Fibroblast of lung (primary cell): ENCODE results near the gene FCRLB. TPM values are rescaled to one million over a fixed set of nuclear protein-coding genes. Genes with fewer than 3 reads are reported as not detected.

Experiments used
- DNase-seq, 2 donors: peaks; one replicate each; pipeline versions ENCODE4 v3.0.0 to v3.0.0-alpha.2; 2010; ENCODE audit warnings: low read depth in 2 of 2
- H2AFZ ChIP-seq: 2 replicates; pipeline ENCODE4 v1.5.1; 2012; ENCODE audit warnings: low read length, control low read depth, inconsistent platforms
- H3K27ac ChIP-seq: 2 replicates; pipeline ENCODE4 v1.5.1; 2011; ENCODE audit warnings: low read length, control low read depth; ENCODE audit not compliant: insufficient read depth
- H3K27me3 ChIP-seq: 2 replicates; pipeline ENCODE4 v1.5.1; 2011; ENCODE audit warnings: mild to moderate bottlenecking, low read length; ENCODE audit not compliant: control insufficient read depth, insufficient read depth
- H3K36me3 ChIP-seq: 2 replicates; pipeline ENCODE4 v1.5.1; 2011; ENCODE audit warnings: low read length; ENCODE audit not compliant: control insufficient read depth, insufficient read depth
- H3K4me1 ChIP-seq: 2 replicates; pipeline ENCODE4 v1.5.1; 2011; ENCODE audit warnings: low read length; ENCODE audit not compliant: control insufficient read depth, insufficient read depth; ENCODE audit errors: extremely low read depth
- H3K4me2 ChIP-seq: 2 replicates; pipeline ENCODE4 v1.5.1; 2011; ENCODE audit warnings: low read length, control low read depth; ENCODE audit not compliant: insufficient read depth; ENCODE audit errors: extremely low read depth
- H3K4me3 ChIP-seq, 4 experiments: fragments of 200-600 bp in 1 of 4; sonication (generic) in 1 of 4; replicated peaks in 1 of 4; 2 replicates each; pipeline ENCODE4 v1.5.1; 2011 to 2016; ENCODE audit warnings: low read length in 4 of 4, low read depth in 3 of 4, mild to moderate bottlenecking in 3 of 4, control low read depth in 2 of 4, inconsistent platforms in 1 of 4, mixed read lengths in 1 of 4; ENCODE audit not compliant: insufficient read depth in 1 of 4; ENCODE audit errors: control extremely low read depth in 1 of 4
- H3K79me2 ChIP-seq: 2 replicates; pipeline ENCODE4 v1.5.1; 2012; ENCODE audit warnings: mild to moderate bottlenecking, low read length, inconsistent platforms; ENCODE audit not compliant: control insufficient read depth, insufficient read depth
- H3K9ac ChIP-seq: 2 replicates; pipeline ENCODE4 v1.5.1; 2011; ENCODE audit warnings: mild to moderate bottlenecking, low read length, control low read depth; ENCODE audit not compliant: insufficient read depth
- H3K9me3 ChIP-seq: 2 replicates; pipeline ENCODE4 v1.5.1; 2012; ENCODE audit warnings: low read depth, low read length; ENCODE audit not compliant: control insufficient read depth, insufficient read depth
- H4K20me1 ChIP-seq: 2 replicates; pipeline ENCODE4 v1.5.1; 2011; ENCODE audit warnings: low read length; ENCODE audit not compliant: control insufficient read depth, insufficient read depth; ENCODE audit errors: extremely low read depth
- CTCF ChIP-seq, 2 donors: IDR thresholded peaks in 1 of 2; conservative IDR thresholded peaks in 1 of 2; 1 replicate in 1 of 2; 2 replicates in 1 of 2; pipeline ENCODE4 v1.5.1; 2011 to 2012; ENCODE audit warnings: low read length in 2 of 2, control low read depth in 1 of 2, inconsistent platforms in 1 of 2, low read depth in 1 of 2, mild to moderate bottlenecking in 1 of 2
- EZH2 ChIP-seq: IDR thresholded peaks from 2 replicates; pipeline ENCODE4 v1.5.1; 2012; ENCODE audit warnings: low read length, control low read depth, mild to moderate bottlenecking; ENCODE audit errors: missing control alignments
- polyA plus RNA-seq, 2 donors: library from polyadenylated mRNA; depleted of rRNA in 1 of 2; stranded (reverse) in 1 of 2; unstranded in 1 of 2; fragments of >200 nt; gene quantifications; 2 replicates each; pipeline ENCODE4 v1.2.1, GENCODE V29; 2011 to 2012; ENCODE audit warnings: missing spikeins in 1 of 2
- total RNA-seq: library from RNA; depleted of rRNA; stranded (reverse); fragments of >200 nt; gene quantifications from 2 replicates; pipeline ENCODE4 v1.2.1, GENCODE V29; 2014

FCRLB gene
- total and polyA plus RNA-seq, 2 donors (not counting 1 experiment from before 2014, with no cell fraction given), result 0.45 to 1.2 TPM

GRCh38 chr1:161747801-161748200 is 26.5 kb downstream of the FCRLB start:
- H2AFZ ChIP-seq, result no peak overlapping the region
- no peak for DNase-seq
- H3K4me3 ChIP-seq, result no peak overlapping the region
- peaks cover 2% of the 10 kb centered on the region for H3K4me1 ChIP-seq
- H3K9ac ChIP-seq, result no peak overlapping the region
- H3K9me3 ChIP-seq, result no peaks in the 10 kb centered on the region
- H3K27me3 ChIP-seq, result no peaks in the 10 kb centered on the region
- H4K20me1 ChIP-seq, result no peaks in the 10 kb centered on the region
- H3K79me2 ChIP-seq, result peaks cover 18% of the 10 kb centered on the region
- no peak overlapping the region for H3K4me2 ChIP-seq
- H3K36me3 ChIP-seq, result peaks cover 2% of the 10 kb centered on the region
- no peak overlapping the region for H3K27ac ChIP-seq
- TF ChIP-seq EZH2 (no peak), CTCF (conservative IDR thresholded peaks at IDR 0.05 in 1 of 2, IDR thresholded peaks at IDR 0.05 in 1 of 2; ENCODE audit: low read depth in 1 of 2, low read length in 2 of 2) (no peak)

- H3K9ac ChIP-seq, result peak within 1 kb of the TSS; percentile 98
- H3K9me3 ChIP-seq, result no peaks in the 10 kb centered on the region
- TF ChIP-seq CTCF (conservative IDR thresholded peaks at IDR 0.05 in 1 of 2, IDR thresholded peaks at IDR 0.05 in 1 of 2; ENCODE audit: low read depth in 1 of 2, low read length in 2 of 2) (peak in 1 of 2 donors; percentile 13), EZH2 (no peak)
- peak; percentile 96 for DNase-seq
- H2AFZ ChIP-seq, result peak within 1 kb of the TSS; percentile 95
- peak within 1 kb of the TSS; percentile 87 to 99 (median 94) for H3K4me3 ChIP-seq
- H3K79me2 ChIP-seq, result peaks cover 23% of the 10 kb centered on the region
- H3K4me2 ChIP-seq, result peak within 1 kb of the TSS; percentile 90
- H3K36me3 ChIP-seq, result peaks cover 5% of the 10 kb centered on the region
- no peaks in the 10 kb centered on the region for H4K20me1 ChIP-seq
- peak within 1 kb of the TSS; percentile 99 for H3K27ac ChIP-seq
- no peaks in the 10 kb centered on the region for H3K27me3 ChIP-seq
- no peaks in the 10 kb centered on the region for H3K4me1 ChIP-seq
These were observed 28.4 kb downstream of the FCRLB start, which contains the start of gene DUSP12 for GRCh38 chr1:161749509-161750407. Gene DUSP12, plus strand, starts transcription at chr1:161749786. Its CDS starts 16 bp downstream, at chr1:161749802.

- no peak overlapping the region for H3K9ac ChIP-seq
- no peaks in the 10 kb centered on the region for H4K20me1 ChIP-seq
- H3K4me1 ChIP-seq, result no peaks in the 10 kb centered on the region
- TF ChIP-seq EZH2, result no peak
- TF ChIP-seq CTCF (conservative IDR thresholded peaks at IDR 0.05 in 1 of 2, IDR thresholded peaks at IDR 0.05 in 1 of 2; ENCODE audit: low read depth in 1 of 2, low read length in 2 of 2), result peak; percentile 31 to 49
- no peaks in the 10 kb centered on the region for H3K36me3 ChIP-seq
- H3K4me3 ChIP-seq, result no peak overlapping the region
- H3K4me2 ChIP-seq, result no peak overlapping the region
- H3K79me2 ChIP-seq, result peaks cover 22% of the 10 kb centered on the region
- H2AFZ ChIP-seq, result no peak overlapping the region
- no peak overlapping the region for H3K27ac ChIP-seq
- H3K9me3 ChIP-seq, result no peaks in the 10 kb centered on the region
- no peak for DNase-seq
- H3K27me3 ChIP-seq, result no peaks in the 10 kb centered on the region
These were observed 42.3 kb downstream of the FCRLB start for GRCh38 chr1:161763522-161764098.
